Hematopoietic multipotent progenitor cell (in vitro differentiated cells): ENCODE results near the gene WNT16. TPM values are rescaled to one million over a fixed set of nuclear protein-coding genes. Genes with fewer than 3 reads are reported as not detected.
A peak's percentile ranks its signal among the peaks of the same experiment; 100 is the strongest.

Source experiments
- DNase-seq, 3 donors: peaks; one replicate each; pipeline ENCODE4 v3.0.0-alpha.2; 2011 to 2015; ENCODE audit warnings: low read depth in 2 of 3, low spot score in 2 of 3
- total RNA-seq: library from RNA; depleted of rRNA; stranded (reverse); fragments of >200 nt; gene quantifications from one replicate; pipeline ENCODE4 v1.2.3, GENCODE V29; 2012

Gene WNT16
- total RNA-seq, 1 donor = under 0.01 TPM

GRCh38 chr7:121341933-121342332 lies 13.1 kb downstream of the WNT16 start:
- no peak for DNase-seq

GRCh38 chr7:121342631-121343030 lies 13.8 kb downstream of the WNT16 start:
- no peak for DNase-seq

- no peak for DNase-seq
Observed at GRCh38 chr7:121343302-121343701, 14.5 kb downstream of the WNT16 start.

GRCh38 chr7:121344093-121344492 lies 15.3 kb downstream of the WNT16 start:
- no peak for DNase-seq

GRCh38 chr7:121344497-121344896 lies 15.7 kb downstream of the WNT16 start:
- DNase-seq = no peak

- no peak for DNase-seq
Observed at GRCh38 chr7:121351682-121352081, 22.9 kb downstream of the WNT16 start.

GRCh38 chr7:121352323-121352722 lies 23.5 kb downstream of the WNT16 start:
- no peak for DNase-seq

GRCh38 chr7:121355574-121355973 lies 26.8 kb downstream of the WNT16 start:
- no peak for DNase-seq

- DNase-seq = no peak
Observed at GRCh38 chr7:121360564-121360963, 31.8 kb downstream of the WNT16 start.

- peak; percentile 18 to 65 (median 37) for DNase-seq
Observed at GRCh38 chr7:121366852-121367431, 38.1 kb downstream of the WNT16 start.

GRCh38 chr7:121369462-121369861 lies 40.7 kb downstream of the WNT16 start:
- DNase-seq = no peak

- DNase-seq = no peak
Observed at GRCh38 chr7:121371367-121371766, 42.6 kb downstream of the WNT16 start.

GRCh38 chr7:121371883-121372282 lies 43.1 kb downstream of the WNT16 start:
- no peak for DNase-seq

GRCh38 chr7:121372376-121373010 lies 43.7 kb downstream of the WNT16 start:
- no peak for DNase-seq

GRCh38 chr7:121373177-121373576 lies 44.4 kb downstream of the WNT16 start:
- DNase-seq = no peak

GRCh38 chr7:121376979-121377378 lies 48.2 kb downstream of the WNT16 start:
- no peak for DNase-seq

- no peak for DNase-seq
Observed at GRCh38 chr7:121379930-121380329, 51.1 kb downstream of the WNT16 start.

GRCh38 chr7:121382473-121382872 lies 53.7 kb downstream of the WNT16 start:
- DNase-seq = no peak

- DNase-seq = peak in 1 of 3 donors; percentile 65
Observed at GRCh38 chr7:121383235-121383910, 54.6 kb downstream of the WNT16 start.

- no peak for DNase-seq
Observed at GRCh38 chr7:121384265-121384664, 55.5 kb downstream of the WNT16 start.

- DNase-seq = no peak
Observed at GRCh38 chr7:121385056-121385799, 56.4 kb downstream of the WNT16 start.
